Stimulated activated naive B cell treated with anti-CD40 and anti-IgM and Interleukin-4, amounts not matched to agents 10 μg/mL and 1 μg/mL and 100 μg/mL, for 72 hours (primary cell): ENCODE measurements around the gene CISH.

Experiments
- ATAC-seq, 2 donors: fragments of 150-1000 bp; cut with Tn5 transposase; replicated peaks; 2 replicates each; pipeline ENCODE4 v1.10.0; 2021; ENCODE audit warnings: moderate library complexity in 1 of 2
- DNase-seq: peaks from one replicate; pipeline ENCODE4 v3.0.0; 2021
- H3K27ac Mint-ChIP-seq: one replicate; pipeline ENCODE4 v1.8.0; 2022; ENCODE audit warnings: mild to moderate bottlenecking, mixed read lengths
- H3K27me3 Mint-ChIP-seq, 2 donors: one replicate each; pipeline ENCODE4 v1.8.0; 2022; ENCODE audit warnings: mixed read lengths in 2 of 2
- H3K36me3 Mint-ChIP-seq, 2 donors: one replicate each; pipeline ENCODE4 v1.8.0; 2022; ENCODE audit warnings: mixed read lengths in 2 of 2, mild to moderate bottlenecking in 1 of 2
- H3K4me1 Mint-ChIP-seq, 2 donors: one replicate each; pipeline ENCODE4 v1.8.0; 2022; ENCODE audit warnings: mixed read lengths in 2 of 2, mild to moderate bottlenecking in 1 of 2
- H3K4me3 Mint-ChIP-seq, 2 donors: one replicate each; pipeline ENCODE4 v1.8.0; 2022; ENCODE audit warnings: mild to moderate bottlenecking in 2 of 2, mixed read lengths in 2 of 2, moderate library complexity in 1 of 2
- H3K9me3 Mint-ChIP-seq, 2 donors: one replicate each; pipeline ENCODE4 v1.8.0; 2022; ENCODE audit warnings: mixed read lengths in 2 of 2, mild to moderate bottlenecking in 1 of 2

Gene CISH

DNA sequence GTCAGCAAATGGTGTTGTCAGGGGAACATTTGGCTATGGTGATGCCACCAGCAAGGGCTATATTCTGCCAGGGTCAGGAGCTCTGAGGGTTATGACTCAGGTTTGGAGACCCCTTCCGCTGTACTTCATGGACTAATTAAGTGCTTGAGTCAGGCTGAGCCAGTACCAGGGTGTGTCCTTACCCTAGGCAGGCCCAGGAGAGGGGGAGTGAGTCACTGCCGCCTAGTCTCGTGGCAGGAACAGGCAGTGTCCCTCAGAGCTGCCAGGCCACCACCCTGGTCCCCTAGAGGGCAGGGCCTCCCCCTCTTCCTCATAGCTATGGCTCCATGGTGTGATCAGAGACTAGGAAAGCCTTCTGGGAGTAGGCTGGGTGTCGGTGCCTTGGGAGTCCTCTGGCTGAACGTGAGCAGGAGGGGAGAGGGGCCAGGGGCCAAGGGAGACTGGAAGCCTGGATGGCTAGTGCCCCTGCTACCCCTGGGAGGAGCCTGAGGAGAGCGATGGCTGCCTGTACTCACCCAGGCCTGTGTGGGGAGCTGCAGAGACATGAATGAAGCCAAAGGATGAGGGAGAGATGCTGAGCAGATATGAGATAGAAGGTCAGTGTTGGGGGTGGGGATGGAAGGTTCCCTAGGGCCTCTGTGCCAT is 16.0 kb upstream of the CISH start:
- no peaks in the 10 kb centered on the region for H3K27me3 Mint-ChIP-seq
- peaks cover 59 to 87% of the 10 kb centered on the region in 2 donors for H3K4me1 Mint-ChIP-seq
- H3K27ac Mint-ChIP-seq = peak overlapping the region; percentile 81
- ATAC-seq (no peak), DNase-seq (no peak)
- peak overlapping the region in 1 of 2 donors; percentile 4 for H3K4me3 Mint-ChIP-seq
- H3K9me3 Mint-ChIP-seq = no peaks in the 10 kb centered on the region
- peaks cover 31 to 53% of the 10 kb centered on the region in 2 donors for H3K36me3 Mint-ChIP-seq

DNA sequence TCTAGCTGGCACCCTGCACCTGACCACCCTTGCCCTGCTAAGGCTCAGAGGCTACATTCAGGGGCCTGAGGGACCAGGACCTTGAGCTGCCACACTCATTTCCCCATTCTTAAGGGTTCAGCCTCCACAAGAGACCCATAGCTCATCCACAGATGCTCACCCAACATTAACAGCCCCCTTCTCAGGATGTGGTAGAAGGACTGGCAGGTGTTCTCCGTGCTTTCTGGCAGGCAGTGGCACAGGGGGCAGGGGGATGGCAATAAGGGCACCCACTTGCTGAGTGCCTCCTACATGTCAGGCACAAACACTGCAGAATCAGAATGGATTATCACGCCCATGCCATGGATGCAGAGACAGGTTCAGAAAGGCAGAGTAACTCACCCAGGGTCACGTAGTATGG is 14.8 kb upstream of the CISH start:
- no peaks in the 10 kb centered on the region for H3K9me3 Mint-ChIP-seq
- no peak for ATAC-seq
- peaks cover 27 to 52% of the 10 kb centered on the region in 2 donors for H3K36me3 Mint-ChIP-seq
- no peak overlapping the region for H3K4me3 Mint-ChIP-seq
- DNase-seq = no peak
- H3K4me1 Mint-ChIP-seq = peaks cover 49 to 85% of the 10 kb centered on the region in 2 donors
- no peak overlapping the region for H3K27ac Mint-ChIP-seq
- H3K27me3 Mint-ChIP-seq = no peaks in the 10 kb centered on the region

DNA sequence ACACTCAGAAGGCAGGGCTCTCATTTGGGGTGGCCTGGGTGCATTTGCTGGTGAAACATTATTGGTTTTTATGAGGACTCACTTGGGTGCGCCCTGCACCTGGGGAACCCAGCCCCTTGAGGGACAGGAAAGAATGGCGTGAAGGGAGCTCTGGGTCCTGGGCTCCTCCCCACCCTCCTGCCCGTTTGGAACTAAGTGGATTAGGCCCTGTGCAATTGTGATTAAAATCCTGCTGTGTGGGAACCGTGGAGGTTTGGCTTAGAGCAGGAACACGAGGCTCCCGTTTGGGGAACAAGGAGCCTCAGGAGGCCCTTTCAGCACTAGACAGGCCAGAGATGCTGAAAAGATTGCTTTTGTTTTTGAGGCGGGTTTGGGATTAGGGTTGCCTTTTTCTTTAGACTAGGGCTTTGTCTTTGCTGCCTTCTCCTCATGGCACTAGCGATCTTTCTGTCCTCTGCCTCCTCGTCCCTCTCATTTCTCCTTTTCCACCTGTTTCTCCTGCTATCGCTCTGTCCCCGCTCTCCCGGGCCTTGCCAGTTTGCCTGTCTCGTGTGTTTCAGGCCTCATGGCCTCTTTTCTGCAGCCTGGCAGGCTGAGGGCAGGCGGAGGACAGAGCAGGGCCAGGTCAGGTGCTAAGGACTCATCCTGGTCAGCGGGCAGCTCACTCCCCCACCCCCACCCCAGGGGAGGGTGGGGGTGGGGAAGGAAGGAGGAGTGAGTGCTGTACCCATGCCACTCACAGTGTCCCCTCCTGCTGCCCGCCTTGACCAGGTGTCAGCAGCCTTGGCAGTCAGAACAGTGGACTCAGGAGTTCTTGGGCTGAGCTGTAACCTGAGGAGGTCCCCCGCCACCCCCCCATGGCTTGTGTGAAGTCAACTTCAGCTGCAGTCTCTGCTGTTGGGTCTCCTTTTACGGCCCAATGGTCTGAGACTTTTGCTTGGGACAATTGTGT is 13.9 kb upstream of the CISH start:
- Mint-ChIP-seq H3K36me3 (peaks cover 25 to 48% of the 10 kb centered on the region in 2 donors), H3K4me3 (no peak overlapping the region), H3K9me3 (no peaks in the 10 kb centered on the region), H3K27me3 (no peaks in the 10 kb centered on the region), H3K27ac (peak overlapping the region; percentile 57), H3K4me1 (peaks cover 46 to 82% of the 10 kb centered on the region in 2 donors)
- no peak for DNase-seq
- no peak for ATAC-seq

DNA sequence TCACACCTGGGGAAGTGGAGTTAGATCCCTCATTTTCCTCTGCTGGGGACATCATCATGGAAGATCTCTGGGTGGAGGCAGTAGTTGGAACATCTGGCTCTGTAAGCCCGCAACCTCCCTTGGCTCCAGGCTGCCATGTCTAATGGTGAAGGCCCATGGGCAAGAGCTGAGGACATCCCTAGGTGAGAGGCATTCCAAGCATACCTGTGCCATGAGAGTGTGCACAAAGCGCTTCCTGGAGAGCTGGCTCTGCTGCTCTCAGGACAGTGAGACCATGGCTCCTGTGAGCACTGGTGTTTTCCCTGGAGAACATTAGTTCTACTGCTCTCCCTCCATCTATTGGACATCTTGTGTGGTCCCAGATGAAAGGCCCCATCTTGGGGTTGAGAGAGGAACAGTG is 13.1 kb upstream of the CISH start:
- Mint-ChIP-seq H3K27me3 (no peaks in the 10 kb centered on the region), H3K4me1 (peaks cover 46 to 82% of the 10 kb centered on the region in 2 donors), H3K27ac (peak overlapping the region; percentile 89), H3K36me3 (peaks cover 25 to 49% of the 10 kb centered on the region in 2 donors), H3K9me3 (no peaks in the 10 kb centered on the region), H3K4me3 (peak overlapping the region in 1 of 2 donors; percentile 64)
- ATAC-seq (no peak), DNase-seq (no peak)

DNA sequence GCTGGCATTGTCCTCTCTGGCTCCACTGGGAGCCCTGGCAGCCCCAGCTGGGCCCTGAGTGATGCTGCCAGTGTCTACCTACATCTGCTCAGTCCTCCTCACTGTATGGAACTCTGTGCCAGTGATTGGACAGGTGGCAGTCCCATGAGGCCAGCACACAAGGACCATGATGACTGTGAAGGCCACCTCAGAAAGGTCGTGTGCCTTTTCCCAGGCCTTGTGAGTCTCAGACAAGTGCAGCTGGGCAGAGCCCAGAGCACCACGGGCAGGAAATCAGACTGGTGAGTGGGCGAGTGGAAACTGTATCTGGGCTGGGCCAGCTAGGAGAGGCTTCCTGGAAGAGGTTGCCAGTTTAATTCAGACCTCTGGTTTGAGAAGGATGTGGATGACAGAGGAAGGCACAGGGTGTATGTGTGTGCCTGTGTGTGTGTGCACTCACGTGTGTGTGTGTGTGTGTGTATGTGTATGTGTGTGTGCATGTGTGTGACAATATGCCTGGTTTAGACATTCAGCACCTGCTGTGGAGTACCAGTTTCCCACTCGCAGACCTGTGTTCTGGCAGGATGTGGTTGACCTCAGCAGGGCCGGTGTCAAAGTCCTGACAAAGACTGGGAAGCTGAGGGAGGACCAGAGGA is 12.4 kb upstream of the CISH start:
- H3K4me3 Mint-ChIP-seq = peak overlapping the region; percentile 61 to 64
- peak overlapping the region; percentile 89 for H3K27ac Mint-ChIP-seq
- H3K9me3 Mint-ChIP-seq = no peaks in the 10 kb centered on the region
- H3K36me3 Mint-ChIP-seq = peaks cover 22 to 50% of the 10 kb centered on the region in 2 donors
- ATAC-seq (peak; percentile 90 to 91), DNase-seq (peak; percentile 67)
- H3K4me1 Mint-ChIP-seq = peaks cover 46 to 82% of the 10 kb centered on the region in 2 donors
- no peaks in the 10 kb centered on the region for H3K27me3 Mint-ChIP-seq

DNA sequence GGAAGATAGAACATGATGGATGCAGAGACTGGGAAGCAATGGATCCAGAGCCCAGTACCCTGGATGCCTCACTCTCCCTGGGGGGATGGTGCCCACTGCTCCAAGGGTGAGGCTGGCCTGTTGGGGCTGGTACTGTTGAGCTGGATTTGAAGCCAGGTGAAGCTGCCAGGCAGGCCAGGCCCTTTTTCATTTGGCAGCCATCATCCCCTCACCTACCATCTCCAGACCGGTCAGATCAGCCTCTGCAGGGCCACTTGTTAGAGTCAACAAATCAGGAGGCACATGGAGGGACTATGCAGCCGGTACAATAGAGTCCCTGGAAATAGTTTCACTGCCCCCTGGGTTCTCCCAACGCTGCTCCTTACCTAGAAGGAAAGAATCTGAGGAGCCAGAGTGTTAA is 11.3 kb upstream of the CISH start:
- Mint-ChIP-seq H3K36me3 (peaks cover 22 to 48% of the 10 kb centered on the region in 2 donors), H3K4me1 (peaks cover 46 to 82% of the 10 kb centered on the region in 2 donors), H3K4me3 (no peak overlapping the region), H3K27me3 (no peaks in the 10 kb centered on the region), H3K27ac (peak overlapping the region; percentile 65), H3K9me3 (no peaks in the 10 kb centered on the region)
- DNase-seq (no peak), ATAC-seq (no peak)

DNA sequence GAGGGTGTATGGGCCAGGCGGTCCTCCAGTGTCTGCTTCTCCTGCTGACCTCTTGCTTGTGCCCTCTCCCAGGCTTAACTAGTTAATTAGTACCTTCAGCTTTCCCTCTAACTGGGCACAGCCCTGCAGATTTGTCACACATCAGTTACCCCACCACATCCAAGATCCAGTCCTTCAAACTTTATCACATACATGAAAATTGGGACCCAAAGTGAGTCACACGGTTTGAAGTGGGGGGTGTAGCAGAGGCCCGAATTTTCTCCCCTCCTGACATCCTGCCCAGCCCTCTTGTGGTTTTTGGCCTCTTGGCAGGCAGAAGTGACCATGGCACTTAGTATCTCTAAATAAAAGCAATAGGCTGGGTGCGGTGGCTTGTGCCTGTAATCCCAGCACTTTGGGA is 9.2 kb upstream of the CISH start:
- Mint-ChIP-seq H3K36me3 (peaks cover 14 to 37% of the 10 kb centered on the region in 2 donors), H3K27ac (peak overlapping the region; percentile 71), H3K4me3 (peak overlapping the region in 1 of 2 donors; percentile 2), H3K27me3 (no peaks in the 10 kb centered on the region), H3K4me1 (peaks cover 46 to 77% of the 10 kb centered on the region in 2 donors), H3K9me3 (no peaks in the 10 kb centered on the region)
- no peak for ATAC-seq
- no peak for DNase-seq

DNA sequence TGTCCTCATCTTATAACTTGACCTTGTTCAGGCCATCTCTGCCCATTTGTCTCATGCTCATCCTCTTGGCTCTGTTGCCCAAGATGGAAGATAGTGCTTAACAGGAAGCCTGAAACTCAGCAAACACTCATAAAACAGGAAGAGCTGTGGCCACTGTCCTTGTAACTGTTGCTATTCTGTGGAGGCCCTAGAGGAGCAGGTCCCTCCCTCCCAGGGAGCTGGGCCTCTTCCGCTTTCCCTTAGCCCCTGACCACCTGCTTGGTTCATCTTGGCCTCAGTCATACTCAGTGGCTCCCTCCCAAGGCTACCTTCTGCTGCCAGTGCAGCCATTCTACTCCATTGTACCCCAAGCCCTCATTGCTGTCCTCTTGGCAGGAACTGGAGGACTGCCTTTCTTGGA is 8.8 kb upstream of the CISH start:
- Mint-ChIP-seq H3K36me3 (peaks cover 14 to 37% of the 10 kb centered on the region in 2 donors), H3K9me3 (no peaks in the 10 kb centered on the region), H3K4me1 (peaks cover 46 to 81% of the 10 kb centered on the region in 2 donors), H3K4me3 (peak overlapping the region in 1 of 2 donors; percentile 43), H3K27ac (peak overlapping the region; percentile 71), H3K27me3 (no peaks in the 10 kb centered on the region)
- ATAC-seq (no peak), DNase-seq (no peak)

DNA sequence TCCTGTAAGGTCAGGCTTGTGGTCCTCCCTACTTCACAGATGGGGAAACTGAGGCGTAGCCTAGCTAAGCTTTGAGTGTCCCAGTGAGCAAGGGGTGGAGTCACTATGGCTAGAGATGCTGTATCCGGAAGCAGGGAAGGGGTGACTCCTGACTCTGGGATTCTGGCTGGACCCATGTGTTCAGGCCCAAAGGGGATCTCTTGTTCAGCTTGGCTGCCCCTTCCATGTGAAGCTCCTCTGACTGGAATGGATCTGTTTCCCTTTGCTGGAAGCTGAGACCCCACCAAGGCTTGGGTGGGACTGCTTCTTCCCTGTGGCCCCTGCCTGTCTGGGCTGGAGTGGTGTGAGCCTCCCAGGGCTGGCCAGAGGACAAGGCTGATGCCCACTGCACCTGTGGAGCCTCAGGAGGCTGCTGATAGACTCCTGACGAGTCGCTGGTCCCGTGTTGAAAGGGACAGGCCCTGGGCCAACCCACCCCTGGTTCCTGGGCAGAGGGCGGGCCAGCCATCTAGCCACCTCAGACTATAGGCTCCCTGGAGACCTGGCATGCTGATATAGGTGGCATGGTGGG is 6.4 kb upstream of the CISH start:
- no peak for ATAC-seq
- peaks cover 44 to 81% of the 10 kb centered on the region in 2 donors for H3K4me1 Mint-ChIP-seq
- peak overlapping the region; percentile 62 for H3K27ac Mint-ChIP-seq
- H3K9me3 Mint-ChIP-seq = no peaks in the 10 kb centered on the region
- no peaks in the 10 kb centered on the region for H3K27me3 Mint-ChIP-seq
- no peak for DNase-seq
- H3K36me3 Mint-ChIP-seq = peaks cover 15 to 31% of the 10 kb centered on the region in 2 donors
- H3K4me3 Mint-ChIP-seq = peak overlapping the region; percentile 95 to 96

DNA sequence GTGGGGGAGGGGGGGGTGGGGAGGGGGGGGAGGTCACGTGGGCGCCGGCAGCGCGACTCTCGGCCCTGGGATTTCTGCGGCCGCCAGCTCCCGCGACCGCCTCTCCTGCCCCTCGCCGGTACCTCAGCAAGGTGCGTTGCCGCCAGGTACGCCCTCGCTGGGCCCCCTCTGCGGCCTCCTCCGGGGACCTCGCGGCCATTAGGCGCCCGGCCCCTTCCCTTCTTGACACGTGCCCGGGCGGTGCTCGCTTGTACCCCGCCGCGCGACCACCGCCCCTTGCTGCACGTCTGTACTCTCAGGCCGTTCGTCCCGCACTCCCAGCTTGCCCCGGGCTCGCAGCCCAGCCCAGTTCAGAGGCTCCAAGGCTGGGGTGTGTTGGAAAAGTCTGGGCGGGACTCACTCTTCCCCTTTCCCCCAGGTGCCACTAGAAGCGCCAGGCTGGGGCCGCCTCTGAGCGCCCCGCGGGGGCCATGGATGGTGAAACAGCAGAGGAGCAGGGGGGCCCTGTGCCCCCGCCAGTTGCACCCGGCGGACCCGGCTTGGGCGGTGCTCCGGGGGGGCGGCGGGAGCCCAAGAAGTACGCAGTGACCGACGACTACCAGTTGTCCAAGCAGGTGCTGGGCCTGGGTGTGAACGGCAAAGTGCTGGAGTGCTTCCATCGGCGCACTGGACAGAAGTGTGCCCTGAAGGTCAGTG is 5.7 kb upstream of the CISH start, which contains the start of gene MAPKAPK3:
TSS of gene MAPKAPK3 (plus strand) at position 56 of the 696 bp plus-strand sequence. CDS start at position 471, 415 bp downstream.
- H3K4me3 Mint-ChIP-seq = peak within 1 kb of the TSS; percentile 95 to 96
- peaks cover 50 to 79% of the 10 kb centered on the region in 2 donors for H3K4me1 Mint-ChIP-seq
- ATAC-seq (peak; percentile 15 to 21), DNase-seq (no peak)
- H3K27me3 Mint-ChIP-seq = no peaks in the 10 kb centered on the region
- peaks cover 15 to 32% of the 10 kb centered on the region in 2 donors for H3K36me3 Mint-ChIP-seq
- peak within 1 kb of the TSS; percentile 94 for H3K27ac Mint-ChIP-seq
- no peaks in the 10 kb centered on the region for H3K9me3 Mint-ChIP-seq

DNA sequence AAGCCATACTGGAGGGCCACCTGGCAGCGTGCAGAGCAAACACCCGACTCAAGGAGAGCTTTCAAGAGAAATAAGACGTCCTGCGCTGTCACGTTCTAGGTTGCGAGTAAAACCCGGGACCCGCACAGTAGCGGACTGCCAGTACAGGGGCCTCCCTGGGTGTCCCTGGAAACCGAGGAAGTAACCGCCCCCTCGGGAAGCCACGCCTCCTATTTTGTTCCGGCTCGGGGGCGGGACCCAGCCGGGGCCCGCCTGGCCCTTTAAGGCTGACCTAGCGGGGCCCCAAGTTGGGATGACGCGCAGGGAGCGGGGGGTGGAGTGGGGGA is 5.2 kb upstream of the CISH start:
- Mint-ChIP-seq H3K27me3 (no peaks in the 10 kb centered on the region), H3K36me3 (peaks cover 15 to 37% of the 10 kb centered on the region in 2 donors), H3K27ac (peak overlapping the region; percentile 92), H3K9me3 (no peaks in the 10 kb centered on the region), H3K4me1 (peaks cover 52 to 78% of the 10 kb centered on the region in 2 donors), H3K4me3 (peak overlapping the region; percentile 95 to 96)
- DNase-seq (peak; percentile 92), ATAC-seq (peak; percentile 59 to 68)

DNA sequence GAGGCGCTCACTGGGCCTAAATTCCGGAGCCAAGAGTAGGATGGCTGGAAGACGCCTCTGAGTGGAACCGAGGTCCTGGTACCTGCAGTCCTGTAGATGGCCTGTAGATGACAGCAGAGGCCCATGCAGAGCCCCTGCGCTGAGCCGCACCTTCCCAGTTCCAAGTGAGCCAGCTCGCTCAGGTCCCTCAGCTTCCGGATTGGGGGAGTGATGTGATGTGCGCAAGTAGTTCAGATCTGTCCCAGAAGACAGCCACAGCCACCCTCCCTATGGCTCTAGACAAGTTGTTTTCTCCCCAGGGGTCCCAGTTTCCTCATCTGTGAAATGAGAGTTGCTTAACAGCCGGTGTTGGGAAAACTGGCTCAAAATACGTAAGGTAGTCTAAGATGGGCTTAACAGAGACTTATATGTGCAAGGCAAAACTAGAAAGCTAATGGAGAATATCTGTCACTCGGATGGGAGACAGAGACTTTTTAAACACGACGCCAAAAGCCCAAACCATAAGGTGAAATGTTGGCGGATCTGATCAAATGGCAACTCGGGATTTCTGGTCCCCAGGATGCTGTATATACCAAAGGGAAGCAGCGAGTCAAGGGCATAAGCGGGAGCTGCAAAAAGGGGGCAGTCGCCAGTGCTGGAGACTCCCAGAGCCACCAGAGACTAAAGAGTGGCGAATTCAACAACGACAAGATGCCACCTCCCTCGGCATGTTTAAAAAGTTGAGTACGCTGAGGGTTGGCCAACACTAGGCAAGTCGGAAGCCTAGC is 4.6 kb upstream of the CISH start:
- Mint-ChIP-seq H3K27ac (peak overlapping the region; percentile 92), H3K9me3 (no peaks in the 10 kb centered on the region), H3K36me3 (peaks cover 18 to 41% of the 10 kb centered on the region in 2 donors), H3K4me1 (peaks cover 52 to 76% of the 10 kb centered on the region in 2 donors), H3K27me3 (no peaks in the 10 kb centered on the region), H3K4me3 (peak overlapping the region; percentile 95 to 96)
- DNase-seq = peak; percentile 73
- ATAC-seq = peak; percentile 22 to 27

DNA sequence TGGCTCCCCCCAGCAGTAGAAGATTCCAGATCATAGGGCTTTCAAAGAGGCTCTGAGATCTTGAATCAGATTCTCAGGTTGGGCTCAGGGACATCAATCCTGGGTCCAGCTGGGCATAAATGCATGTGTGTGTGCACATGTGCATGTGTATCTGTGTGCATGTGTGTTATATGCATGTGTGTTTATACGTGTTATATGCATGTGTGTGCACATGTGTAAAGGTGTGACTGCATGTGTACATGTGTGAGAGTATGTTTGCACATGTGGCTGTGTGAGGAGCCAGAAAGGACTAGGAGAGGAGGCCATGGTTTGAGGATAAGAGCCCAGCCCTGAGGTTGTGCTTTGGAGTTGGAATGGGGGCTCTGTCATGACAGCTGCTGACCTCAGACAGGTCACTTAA is 3.6 kb upstream of the CISH start:
- Mint-ChIP-seq H3K4me1 (peaks cover 46 to 73% of the 10 kb centered on the region in 2 donors), H3K27me3 (no peaks in the 10 kb centered on the region), H3K27ac (no peak overlapping the region), H3K36me3 (peaks cover 19 to 43% of the 10 kb centered on the region in 2 donors), H3K4me3 (no peak overlapping the region), H3K9me3 (no peaks in the 10 kb centered on the region)
- DNase-seq (no peak), ATAC-seq (no peak)
